RWPE2 (cell line): ENCODE measurements around the gene ADAMTS17.

Source experiments
- ATAC-seq: fragments of 200-7000 bp; cut with Tn5 transposase; 3 replicates; pipeline ENCODE4 v1.9.1; 2021; ENCODE audit warnings: low read depth
- DNase-seq: peaks from one replicate; pipeline ENCODE4 v3.0.0-alpha.2; 2020; ENCODE audit warnings: low spot score
- H3K27ac ChIP-seq: fragments of 450-650 bp; 2 replicates; pipeline ENCODE4 v1.5.1; 2017; ENCODE audit warnings: mild to moderate bottlenecking; ENCODE audit not compliant: poor library complexity, severe bottlenecking
- H3K27me3 ChIP-seq: fragments of 250-450 bp; sonication (Bioruptor Pico); 2 replicates; pipeline ENCODE4 v1.5.1; 2021; ENCODE audit warnings: mild to moderate bottlenecking, moderate library complexity; ENCODE audit not compliant: insufficient read depth, poor library complexity, severe bottlenecking
- H3K36me3 ChIP-seq: fragments of 250-450 bp; sonication (Bioruptor Pico); 2 replicates; pipeline ENCODE4 v1.5.1; 2020; ENCODE audit warnings: low read depth, mild to moderate bottlenecking, moderate library complexity
- H3K4me1 ChIP-seq: fragments of 250-450 bp; sonication (Bioruptor Pico); 2 replicates; pipeline ENCODE4 v1.5.1; 2021; ENCODE audit warnings: mild to moderate bottlenecking, moderate library complexity; ENCODE audit not compliant: insufficient read depth, poor library complexity, severe bottlenecking
- H3K4me3 ChIP-seq: fragments of 250-450 bp; sonication (Bioruptor Pico); 2 replicates; pipeline ENCODE4 v1.5.1; 2021; ENCODE audit warnings: mild to moderate bottlenecking, moderate library complexity; ENCODE audit not compliant: severe bottlenecking
- H3K9me3 ChIP-seq: fragments of 250-450 bp; sonication (Bioruptor Pico); 2 replicates; pipeline ENCODE4 v1.5.1; 2021; ENCODE audit warnings: mild to moderate bottlenecking, moderate library complexity; ENCODE audit not compliant: severe bottlenecking
- TF ChIP-seq, protein P1 (sequence below): fragments of 450-650 bp; IDR thresholded peaks from one replicate; pipeline ENCODE4 v1.5.1; 2017; ENCODE audit warnings: mild to moderate bottlenecking, moderate library complexity; ENCODE audit not compliant: poor library complexity, severe bottlenecking

The ADAMTS17 gene

DNA sequence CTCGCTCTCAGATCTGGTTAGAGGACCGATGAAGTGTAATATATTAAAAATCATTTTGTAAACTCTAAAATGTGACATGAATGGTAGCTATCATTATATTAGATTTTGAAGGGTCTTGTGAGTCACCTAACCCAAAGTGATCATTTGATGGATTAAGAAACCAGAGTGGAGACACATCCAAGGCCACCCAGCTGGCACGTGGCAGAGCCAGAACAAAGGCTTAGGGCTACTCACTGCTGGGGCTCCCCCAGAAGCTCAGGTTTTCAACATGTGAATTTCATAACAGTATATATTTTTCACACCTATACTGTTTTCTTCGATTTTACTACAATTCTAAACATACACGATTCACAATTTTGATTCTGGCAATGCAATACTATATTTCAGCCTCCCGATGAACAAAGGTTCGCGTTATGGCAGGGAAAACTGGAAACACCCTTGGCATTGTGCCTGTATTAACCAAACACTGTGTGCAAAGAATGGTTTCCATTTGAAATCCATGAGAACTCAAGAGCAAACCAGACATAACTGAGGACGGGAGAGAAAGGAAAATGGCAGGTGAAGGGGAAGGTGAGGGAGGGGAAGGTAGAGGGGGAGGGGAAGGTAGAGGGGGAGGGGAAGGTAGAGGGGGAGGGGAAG lies 88.9 kb downstream of the ADAMTS17 start:
- DNase-seq (no peak), ATAC-seq (no peak)
- TF ChIP-seq, protein P1, sequence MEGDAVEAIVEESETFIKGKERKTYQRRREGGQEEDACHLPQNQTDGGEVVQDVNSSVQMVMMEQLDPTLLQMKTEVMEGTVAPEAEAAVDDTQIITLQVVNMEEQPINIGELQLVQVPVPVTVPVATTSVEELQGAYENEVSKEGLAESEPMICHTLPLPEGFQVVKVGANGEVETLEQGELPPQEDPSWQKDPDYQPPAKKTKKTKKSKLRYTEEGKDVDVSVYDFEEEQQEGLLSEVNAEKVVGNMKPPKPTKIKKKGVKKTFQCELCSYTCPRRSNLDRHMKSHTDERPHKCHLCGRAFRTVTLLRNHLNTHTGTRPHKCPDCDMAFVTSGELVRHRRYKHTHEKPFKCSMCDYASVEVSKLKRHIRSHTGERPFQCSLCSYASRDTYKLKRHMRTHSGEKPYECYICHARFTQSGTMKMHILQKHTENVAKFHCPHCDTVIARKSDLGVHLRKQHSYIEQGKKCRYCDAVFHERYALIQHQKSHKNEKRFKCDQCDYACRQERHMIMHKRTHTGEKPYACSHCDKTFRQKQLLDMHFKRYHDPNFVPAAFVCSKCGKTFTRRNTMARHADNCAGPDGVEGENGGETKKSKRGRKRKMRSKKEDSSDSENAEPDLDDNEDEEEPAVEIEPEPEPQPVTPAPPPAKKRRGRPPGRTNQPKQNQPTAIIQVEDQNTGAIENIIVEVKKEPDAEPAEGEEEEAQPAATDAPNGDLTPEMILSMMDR: no peak
- H3K4me1 ChIP-seq: no peaks in the 10 kb centered on the region
- H3K27me3 ChIP-seq: no peaks in the 10 kb centered on the region
- H3K36me3 ChIP-seq: no peaks in the 10 kb centered on the region
- H3K9me3 ChIP-seq: no peaks in the 10 kb centered on the region
- no peak overlapping the region for H3K4me3 ChIP-seq
- no peak overlapping the region for H3K27ac ChIP-seq

DNA sequence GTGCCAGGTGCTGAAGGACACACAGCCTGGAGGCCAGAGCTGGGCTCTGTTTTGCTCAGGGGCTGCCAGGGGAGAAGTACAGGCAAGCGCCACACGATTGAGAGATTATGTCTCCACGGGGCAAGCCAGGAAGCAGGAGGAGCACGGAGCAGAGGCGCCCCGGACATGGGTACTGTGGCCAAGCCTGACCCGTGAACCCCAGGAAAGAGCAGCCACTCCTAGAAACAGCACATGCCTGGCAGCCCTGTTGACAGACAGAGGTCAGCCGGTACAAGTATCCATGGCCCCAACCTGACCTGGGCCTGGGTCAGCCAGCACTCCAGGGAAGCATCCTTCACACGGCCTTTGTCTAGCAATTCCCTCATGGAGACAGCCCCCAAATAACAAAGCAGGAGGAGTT lies 89.4 kb downstream of the ADAMTS17 start:
- no peak overlapping the region for H3K27ac ChIP-seq
- H3K9me3 ChIP-seq: no peaks in the 10 kb centered on the region
- no peaks in the 10 kb centered on the region for H3K36me3 ChIP-seq
- no peak overlapping the region for H3K4me3 ChIP-seq
- TF ChIP-seq, protein P1: no peak
- ATAC-seq (no peak), DNase-seq (peak; percentile 53)
- no peaks in the 10 kb centered on the region for H3K4me1 ChIP-seq
- H3K27me3 ChIP-seq: no peaks in the 10 kb centered on the region

DNA sequence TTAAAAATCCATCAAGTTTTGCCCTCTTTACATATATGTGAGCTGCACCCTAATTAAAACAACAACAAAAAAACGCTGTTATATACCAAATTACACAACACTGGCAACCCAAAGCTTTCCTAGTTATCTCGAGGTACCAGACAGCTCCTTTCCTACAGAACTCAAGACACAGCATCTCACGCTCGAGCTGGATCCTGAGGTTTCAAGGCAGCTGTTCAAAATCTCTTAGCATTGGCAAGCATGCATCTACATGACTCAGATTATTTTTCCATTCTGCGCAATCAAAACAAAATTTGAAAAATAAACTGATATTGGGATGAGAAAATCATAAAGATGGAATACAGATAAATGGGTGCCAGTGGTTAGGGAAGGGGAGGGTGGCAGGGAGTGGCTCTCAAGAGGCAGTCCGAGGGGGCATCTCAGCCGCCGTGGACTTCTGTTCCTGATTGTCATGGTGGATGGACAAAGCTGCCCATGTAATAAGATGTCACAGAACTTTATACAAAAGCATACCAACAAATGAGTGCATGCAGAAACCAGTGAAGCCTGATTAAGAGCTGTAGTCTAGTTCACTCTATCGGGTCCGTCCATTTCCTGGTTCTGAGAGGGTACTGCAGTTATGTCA lies 91.5 kb downstream of the ADAMTS17 start:
- Histone ChIP-seq H3K27me3 (no peaks in the 10 kb centered on the region), H3K4me3 (no peak overlapping the region), H3K36me3 (no peaks in the 10 kb centered on the region), H3K27ac (no peak overlapping the region), H3K4me1 (no peaks in the 10 kb centered on the region), H3K9me3 (no peaks in the 10 kb centered on the region)
- DNase-seq (peak; percentile 48), ATAC-seq (no peak)
- TF ChIP-seq, protein P1: no peak

DNA sequence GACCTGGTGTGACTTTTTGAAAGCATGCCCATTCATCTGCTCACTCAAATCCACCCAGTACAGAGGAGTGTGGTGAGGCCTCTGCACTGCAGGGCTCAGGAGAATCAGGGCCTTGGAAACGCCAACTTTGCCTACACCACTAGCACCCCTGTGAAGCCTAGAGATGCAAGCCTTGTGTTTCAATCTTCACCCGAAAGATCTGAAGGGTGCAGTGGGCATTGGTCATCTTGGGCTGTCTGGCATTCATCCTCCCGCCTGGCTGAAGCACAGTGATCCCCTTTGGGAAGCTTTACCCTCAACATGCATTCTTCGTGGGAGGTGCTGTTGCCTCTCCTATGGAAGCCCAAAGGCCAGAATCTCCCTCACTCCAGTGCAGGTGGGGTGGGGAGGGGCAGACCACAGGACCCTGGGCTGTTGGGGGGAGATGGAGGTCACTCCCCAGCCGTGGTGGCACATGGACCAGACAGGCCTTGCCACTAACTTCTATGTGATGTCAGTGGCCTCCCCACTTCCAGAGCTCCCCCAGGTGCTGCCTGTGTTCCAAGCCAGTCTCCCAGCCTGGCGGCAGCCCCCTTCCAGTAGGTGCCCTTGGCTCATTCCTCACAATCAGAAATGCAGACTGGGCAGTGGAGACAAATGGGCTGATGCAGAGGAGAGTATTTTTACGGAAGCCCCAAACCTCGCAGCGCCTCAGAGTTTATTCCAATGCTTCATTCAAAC lies 92.5 kb downstream of the ADAMTS17 start:
- H3K9me3 ChIP-seq: no peaks in the 10 kb centered on the region
- DNase-seq (peak; percentile 51), ATAC-seq (no peak)
- no peaks in the 10 kb centered on the region for H3K27me3 ChIP-seq
- H3K4me1 ChIP-seq: no peaks in the 10 kb centered on the region
- no peak overlapping the region for H3K4me3 ChIP-seq
- no peaks in the 10 kb centered on the region for H3K36me3 ChIP-seq
- no peak overlapping the region for H3K27ac ChIP-seq
- TF ChIP-seq, protein P1: no peak
